Measurements from ENCODE around the gene ABLIM2. TPM values are rescaled to one million over a fixed set of nuclear protein-coding genes. Genes with fewer than 3 reads are reported as not detected.

Gene ABLIM2
- total and polyA plus RNA-seq, 5 donors from 2014 or later, result 0.88 to 2.0 (median 1.2) TPM

DNA sequence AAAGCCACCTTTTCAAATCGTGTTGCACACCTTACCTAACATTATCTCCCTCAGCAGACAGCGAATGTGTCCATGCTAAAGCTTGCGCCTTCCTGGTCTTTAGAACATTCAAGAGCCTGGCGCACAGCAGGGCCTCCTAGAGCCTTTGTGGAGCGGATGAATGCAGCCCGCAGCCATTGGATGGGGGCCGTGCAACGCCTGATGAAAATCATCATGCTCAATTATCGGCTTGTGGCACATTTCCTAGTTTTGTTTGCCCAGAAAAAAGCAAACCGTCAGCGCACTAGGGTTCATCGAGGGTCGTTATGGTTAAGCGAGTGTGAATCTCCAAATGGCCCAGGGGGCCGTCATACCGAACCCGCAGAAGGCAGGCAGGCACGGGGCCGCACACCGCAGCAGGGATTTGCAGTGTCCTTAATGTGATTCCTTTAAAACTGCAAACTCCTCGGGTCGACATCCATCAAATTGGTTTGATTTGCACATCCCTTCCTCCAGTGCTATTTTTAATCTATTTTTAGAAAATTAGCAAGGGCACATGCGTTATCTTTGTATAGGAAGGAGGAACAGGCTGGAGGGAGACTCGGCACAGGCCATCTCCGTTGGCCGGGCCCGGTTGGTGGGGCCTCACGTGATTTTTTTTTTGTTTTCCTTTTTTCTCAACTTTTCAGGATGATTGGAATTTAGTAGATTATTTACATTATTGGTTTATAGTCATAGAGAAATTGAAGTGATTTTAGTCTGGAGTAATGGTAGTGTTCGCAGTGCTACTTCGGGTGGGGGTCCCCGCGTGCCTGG is 53.1 kb downstream of the ABLIM2 start:
- no peak overlapping the region for H3K4me3 Mint-ChIP-seq
- no peak overlapping the region for H3K27ac ChIP-seq (ENCODE audit: insufficient read depth, low read length, poor library complexity, severe bottlenecking)
- H3K36me3 ChIP-seq (ENCODE audit: control insufficient read depth, insufficient read depth, low read length), result no peaks in the 10 kb centered on the region
- H3K27ac Mint-ChIP-seq, result no peak overlapping the region
- H3K9me3 Mint-ChIP-seq, result no peaks in the 10 kb centered on the region
- no peaks in the 10 kb centered on the region for H3K36me3 Mint-ChIP-seq
- H3K4me1 ChIP-seq (ENCODE audit: control insufficient read depth, insufficient read depth, low read length, poor library complexity, severe bottlenecking), result no peaks in the 10 kb centered on the region
- no peaks in the 10 kb centered on the region for H3K9me3 ChIP-seq (ENCODE audit: control insufficient read depth in 2 of 2, low read length in 2 of 2)
- no peaks in the 10 kb centered on the region for H3K4me1 Mint-ChIP-seq
- DNase-seq, result no peak
- H3K27me3 Mint-ChIP-seq, result no peaks in the 10 kb centered on the region
- no peak overlapping the region for H3K4me3 ChIP-seq (ENCODE audit: low read depth, low read length)
- H3K27me3 ChIP-seq (ENCODE audit: control insufficient read depth, insufficient read depth, low read length), result no peaks in the 10 kb centered on the region
- no peak for ATAC-seq (ENCODE audit: low read depth in 2 of 2)

DNA sequence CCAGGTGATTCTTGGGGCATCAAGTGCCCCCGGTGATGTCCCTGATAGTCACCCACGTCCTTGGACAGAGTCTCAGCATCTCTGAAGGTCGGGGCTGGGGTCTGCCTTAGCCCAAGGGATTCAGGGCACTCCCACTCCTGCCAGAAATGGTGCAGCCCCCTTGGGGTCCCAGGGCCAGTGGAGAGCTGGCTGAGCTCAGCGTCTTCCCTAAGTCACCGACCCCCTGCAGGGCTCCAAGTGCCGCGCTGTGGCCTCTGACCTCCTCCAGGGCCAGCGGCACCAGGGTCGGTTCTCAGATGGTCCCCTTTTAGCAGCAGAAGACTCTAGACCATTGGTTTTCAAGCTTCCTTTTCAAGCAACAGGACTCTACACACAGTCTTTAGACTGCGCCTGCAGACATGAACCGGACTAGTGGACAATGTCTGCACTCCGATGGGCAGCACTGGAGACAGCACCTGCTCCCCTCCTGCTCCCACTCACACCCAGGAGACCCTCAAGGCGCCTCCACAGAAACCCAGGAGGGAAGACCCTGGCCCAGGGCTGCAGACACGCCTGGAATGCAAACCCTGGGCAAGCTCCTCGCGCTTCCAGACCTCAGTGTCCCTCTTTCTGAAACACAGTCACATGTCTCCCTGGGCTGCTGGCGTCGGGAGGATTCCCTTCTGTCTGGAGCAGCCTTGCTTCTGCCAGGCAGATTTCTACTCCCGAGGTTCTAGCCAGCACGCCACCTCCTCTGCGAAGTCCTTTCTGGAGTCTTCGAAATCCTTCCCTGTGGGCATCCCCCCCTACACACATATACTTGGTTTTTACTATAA is 53.9 kb downstream of the ABLIM2 start:
- no peak overlapping the region for H3K4me3 Mint-ChIP-seq
- no peaks in the 10 kb centered on the region for H3K4me1 Mint-ChIP-seq
- Histone ChIP-seq H3K4me1 (ENCODE audit: control insufficient read depth, insufficient read depth, low read length, poor library complexity, severe bottlenecking) (no peaks in the 10 kb centered on the region), H3K27ac (ENCODE audit: insufficient read depth, low read length, poor library complexity, severe bottlenecking) (no peak overlapping the region), H3K36me3 (ENCODE audit: control insufficient read depth, insufficient read depth, low read length) (no peaks in the 10 kb centered on the region), H3K27me3 (ENCODE audit: control insufficient read depth, insufficient read depth, low read length) (no peaks in the 10 kb centered on the region), H3K9me3 (ENCODE audit: control insufficient read depth in 2 of 2, low read length in 2 of 2) (no peaks in the 10 kb centered on the region), H3K4me3 (ENCODE audit: low read depth, low read length) (no peak overlapping the region)
- no peaks in the 10 kb centered on the region for H3K9me3 Mint-ChIP-seq
- no peak overlapping the region for H3K27ac Mint-ChIP-seq
- H3K27me3 Mint-ChIP-seq, result no peaks in the 10 kb centered on the region
- ATAC-seq (ENCODE audit: low read depth in 2 of 2) (no peak), DNase-seq (no peak)
- H3K36me3 Mint-ChIP-seq, result no peaks in the 10 kb centered on the region

DNA sequence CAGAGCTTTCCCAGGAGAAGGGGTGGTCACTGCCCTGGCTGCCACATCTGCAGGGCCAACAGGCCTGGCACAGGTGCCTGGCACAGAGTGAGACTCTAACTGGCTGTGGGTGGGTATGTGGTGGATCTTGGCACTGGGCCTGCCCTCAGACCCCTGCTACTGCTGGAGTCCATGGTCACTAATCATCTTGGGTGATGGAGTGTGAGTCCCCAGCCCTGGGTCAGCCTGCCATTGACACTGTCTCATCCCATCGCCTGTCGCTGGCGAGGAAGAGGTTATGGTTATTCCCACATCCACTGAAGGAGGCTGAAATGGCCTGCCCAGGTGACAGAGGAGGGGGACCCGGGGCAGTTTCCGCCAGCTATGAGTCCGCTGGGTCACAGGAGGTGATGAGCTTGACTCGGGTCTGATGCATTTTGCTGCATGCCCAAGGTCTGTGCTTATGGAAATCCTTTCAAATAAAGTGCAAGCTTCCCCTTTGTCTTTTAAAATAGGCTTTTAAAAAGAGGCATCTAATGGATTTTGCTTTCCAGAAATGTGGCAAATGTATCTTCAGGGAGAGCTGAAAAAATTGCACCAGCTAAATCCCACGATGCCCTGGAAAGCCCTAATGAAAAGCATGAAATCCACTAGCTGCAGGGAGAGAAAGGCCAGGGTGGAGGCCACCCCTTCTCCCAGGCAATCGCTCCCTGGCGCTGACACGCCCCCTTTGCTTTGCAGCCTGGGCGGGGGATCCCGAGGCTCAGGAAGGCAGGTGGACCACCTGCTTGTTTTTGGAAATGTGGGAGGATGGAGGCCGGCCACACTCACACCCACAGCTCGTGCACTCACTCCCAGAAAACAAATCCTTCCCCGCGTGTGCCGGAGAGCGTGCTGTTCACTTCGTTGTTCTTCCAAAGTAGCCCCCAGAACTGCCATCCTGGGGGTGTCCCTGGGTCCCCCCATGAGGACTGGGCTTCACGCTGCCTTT is 54.9 kb downstream of the ABLIM2 start:
- Mint-ChIP-seq H3K9me3 (no peaks in the 10 kb centered on the region), H3K36me3 (no peaks in the 10 kb centered on the region), H3K27ac (no peak overlapping the region), H3K4me1 (no peaks in the 10 kb centered on the region), H3K4me3 (no peak overlapping the region), H3K27me3 (no peaks in the 10 kb centered on the region)
- ATAC-seq (ENCODE audit: low read depth in 2 of 2), result no peak
- Histone ChIP-seq H3K9me3 (ENCODE audit: control insufficient read depth in 2 of 2, low read length in 2 of 2) (no peaks in the 10 kb centered on the region), H3K27ac (ENCODE audit: insufficient read depth, low read length, poor library complexity, severe bottlenecking) (no peak overlapping the region), H3K4me3 (ENCODE audit: low read depth, low read length) (no peak overlapping the region), H3K36me3 (ENCODE audit: control insufficient read depth, insufficient read depth, low read length) (no peaks in the 10 kb centered on the region), H3K27me3 (ENCODE audit: control insufficient read depth, insufficient read depth, low read length) (no peaks in the 10 kb centered on the region), H3K4me1 (ENCODE audit: control insufficient read depth, insufficient read depth, low read length, poor library complexity, severe bottlenecking) (no peaks in the 10 kb centered on the region)
- no peak for DNase-seq

DNA sequence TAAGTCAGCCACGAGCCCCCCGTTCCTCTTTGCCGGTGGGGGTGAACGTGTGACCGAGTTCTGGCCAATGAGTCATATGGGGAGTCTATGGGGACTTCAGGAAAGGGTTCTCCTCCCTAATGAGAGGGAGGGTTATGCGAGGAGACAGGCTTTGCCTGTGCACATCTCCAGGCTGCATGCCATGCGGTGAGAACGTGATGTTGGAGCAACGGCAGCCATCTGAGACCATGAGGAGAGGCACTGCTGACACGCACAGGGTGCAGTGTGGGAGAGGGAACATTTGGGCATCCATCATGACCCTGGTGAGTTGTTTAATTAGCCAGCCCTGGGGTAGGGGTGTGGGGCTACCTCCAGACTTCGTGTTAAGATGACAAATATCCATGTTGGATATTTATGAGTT is 55.8 kb downstream of the ABLIM2 start:
- ATAC-seq (ENCODE audit: low read depth in 2 of 2) (no peak), DNase-seq (no peak)
- peaks cover 0 to 1% (median 0%) of the 10 kb centered on the region in 7 donors for H3K9me3 Mint-ChIP-seq
- Histone ChIP-seq H3K36me3 (ENCODE audit: control insufficient read depth, insufficient read depth, low read length) (no peaks in the 10 kb centered on the region), H3K27me3 (ENCODE audit: control insufficient read depth, insufficient read depth, low read length) (no peaks in the 10 kb centered on the region), H3K4me3 (ENCODE audit: low read depth, low read length) (no peak overlapping the region), H3K4me1 (ENCODE audit: control insufficient read depth, insufficient read depth, low read length, poor library complexity, severe bottlenecking) (no peaks in the 10 kb centered on the region), H3K9me3 (ENCODE audit: control insufficient read depth in 2 of 2, low read length in 2 of 2) (no peaks in the 10 kb centered on the region), H3K27ac (ENCODE audit: insufficient read depth, low read length, poor library complexity, severe bottlenecking) (no peak overlapping the region)
- no peak overlapping the region for H3K27ac Mint-ChIP-seq
- no peaks in the 10 kb centered on the region for H3K4me1 Mint-ChIP-seq
- H3K4me3 Mint-ChIP-seq, result no peak overlapping the region
- no peaks in the 10 kb centered on the region for H3K36me3 Mint-ChIP-seq
- no peaks in the 10 kb centered on the region for H3K27me3 Mint-ChIP-seq

DNA sequence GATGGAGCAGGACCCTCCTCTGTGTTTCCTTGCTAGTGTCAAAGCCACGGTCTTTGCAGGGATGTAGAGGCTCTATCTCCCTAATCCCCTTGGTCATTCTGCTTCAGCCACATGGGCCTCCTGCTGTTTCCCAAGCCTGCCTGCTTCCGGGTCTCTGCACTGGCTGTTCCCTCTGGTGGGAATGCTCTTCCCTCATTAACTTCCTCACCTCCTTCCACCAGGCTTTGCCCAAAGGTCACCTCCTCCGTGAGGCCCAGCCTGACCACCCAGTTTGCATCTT is 56.6 kb downstream of the ABLIM2 start:
- Histone ChIP-seq H3K27ac (ENCODE audit: insufficient read depth, low read length, poor library complexity, severe bottlenecking) (no peak overlapping the region), H3K4me1 (ENCODE audit: control insufficient read depth, insufficient read depth, low read length, poor library complexity, severe bottlenecking) (no peaks in the 10 kb centered on the region), H3K4me3 (ENCODE audit: low read depth, low read length) (no peak overlapping the region), H3K9me3 (ENCODE audit: control insufficient read depth in 2 of 2, low read length in 2 of 2) (no peaks in the 10 kb centered on the region), H3K36me3 (ENCODE audit: control insufficient read depth, insufficient read depth, low read length) (no peaks in the 10 kb centered on the region), H3K27me3 (ENCODE audit: control insufficient read depth, insufficient read depth, low read length) (no peaks in the 10 kb centered on the region)
- H3K27ac Mint-ChIP-seq, result no peak overlapping the region
- H3K4me3 Mint-ChIP-seq, result no peak overlapping the region
- no peaks in the 10 kb centered on the region for H3K4me1 Mint-ChIP-seq
- no peak for ATAC-seq (ENCODE audit: low read depth in 2 of 2)
- peaks cover 0 to 1% (median 0%) of the 10 kb centered on the region in 7 donors for H3K9me3 Mint-ChIP-seq
- H3K27me3 Mint-ChIP-seq, result no peaks in the 10 kb centered on the region
- DNase-seq, result no peak
- no peaks in the 10 kb centered on the region for H3K36me3 Mint-ChIP-seq

DNA sequence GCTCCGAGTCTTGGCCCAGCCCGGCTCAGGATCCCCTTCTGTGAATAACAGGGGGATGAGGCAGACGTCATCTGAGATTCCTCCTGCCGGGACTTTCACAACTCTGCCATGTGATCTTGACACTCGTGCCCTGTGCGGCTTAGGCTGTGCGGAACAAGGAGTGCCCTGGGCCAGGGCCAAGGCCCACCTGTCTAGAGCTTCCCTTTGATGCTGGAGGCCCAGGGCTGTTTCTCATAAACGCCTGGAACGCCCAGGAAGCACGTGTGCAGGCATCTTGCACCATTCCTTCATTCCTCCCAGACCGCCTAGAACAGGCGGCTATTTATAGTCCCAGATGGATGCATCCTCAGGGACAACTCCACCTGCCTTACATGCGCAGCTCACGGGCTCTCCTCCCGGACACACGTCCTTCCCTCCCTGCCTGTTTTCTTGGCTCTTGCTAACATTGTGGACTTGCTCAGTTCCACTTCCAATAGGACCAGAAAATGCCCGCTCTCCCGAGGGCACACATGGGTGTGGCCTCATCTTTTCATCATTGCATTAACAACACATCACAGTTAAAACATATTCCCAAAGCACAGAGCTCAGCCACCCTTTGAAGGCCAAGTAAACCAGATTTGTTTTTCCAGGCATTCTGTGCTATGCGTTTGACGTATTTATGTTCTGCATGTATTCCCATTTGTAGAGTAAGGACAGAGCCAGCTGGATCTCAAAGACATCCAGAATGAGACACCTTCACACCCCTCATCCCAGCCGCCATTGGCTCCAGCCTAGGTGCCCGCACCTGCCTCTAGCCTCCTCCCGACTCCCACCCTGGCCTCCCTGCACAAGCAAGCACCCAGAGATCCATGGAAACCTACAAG is 57.2 kb downstream of the ABLIM2 start:
- no peak overlapping the region for H3K4me3 ChIP-seq (ENCODE audit: low read depth, low read length)

DNA sequence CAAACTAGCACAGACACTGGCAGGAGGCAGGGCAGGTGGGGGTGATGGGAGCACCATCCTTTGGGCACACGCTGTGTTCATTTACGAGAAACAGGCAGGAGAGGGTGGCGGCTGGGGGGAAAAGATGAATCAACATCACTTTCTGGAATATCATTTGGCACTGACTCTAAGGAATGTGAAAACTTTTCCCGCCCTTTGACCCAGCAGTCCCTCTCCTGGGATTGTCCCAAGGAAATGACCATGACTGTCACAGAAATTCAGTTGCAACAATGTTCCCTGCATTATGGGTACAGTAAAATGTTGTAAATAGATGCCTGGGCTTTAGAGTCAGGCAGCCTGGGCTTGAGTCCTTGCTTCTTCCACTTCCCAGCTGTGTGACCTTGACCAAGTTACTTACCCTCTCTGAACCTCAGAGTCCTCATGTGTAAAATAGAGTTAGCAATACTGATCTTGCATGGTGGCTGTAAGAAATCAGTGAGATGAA is 58.6 kb downstream of the ABLIM2 start:
- Histone ChIP-seq H3K27me3 (ENCODE audit: control insufficient read depth, insufficient read depth, low read length) (no peaks in the 10 kb centered on the region), H3K36me3 (ENCODE audit: control insufficient read depth, insufficient read depth, low read length) (no peaks in the 10 kb centered on the region), H3K4me1 (ENCODE audit: control insufficient read depth, insufficient read depth, low read length, poor library complexity, severe bottlenecking) (no peaks in the 10 kb centered on the region), H3K27ac (ENCODE audit: insufficient read depth, low read length, poor library complexity, severe bottlenecking) (no peak overlapping the region), H3K4me3 (ENCODE audit: low read depth, low read length) (no peak overlapping the region), H3K9me3 (ENCODE audit: control insufficient read depth in 2 of 2, low read length in 2 of 2) (no peaks in the 10 kb centered on the region)
- ATAC-seq (ENCODE audit: low read depth in 2 of 2) (no peak), DNase-seq (no peak)
- no peak overlapping the region for H3K27ac Mint-ChIP-seq
- peaks cover 0 to 6% (median 1%) of the 10 kb centered on the region in 7 donors for H3K9me3 Mint-ChIP-seq
- peaks cover 6% of the 10 kb centered on the region for H3K36me3 Mint-ChIP-seq
- no peaks in the 10 kb centered on the region for H3K4me1 Mint-ChIP-seq
- H3K4me3 Mint-ChIP-seq, result no peak overlapping the region
- no peaks in the 10 kb centered on the region for H3K27me3 Mint-ChIP-seq

More for the DNA sequence above, 57.2 kb downstream of the ABLIM2 start:
- Mint-ChIP-seq H3K4me1 (no peaks in the 10 kb centered on the region), H3K36me3 (no peaks in the 10 kb centered on the region), H3K9me3 (peaks cover 0 to 1% (median 0%) of the 10 kb centered on the region in 7 donors), H3K27me3 (no peaks in the 10 kb centered on the region), H3K27ac (no peak overlapping the region), H3K4me3 (no peak overlapping the region)
- H3K27me3 ChIP-seq (ENCODE audit: control insufficient read depth, insufficient read depth, low read length), result no peaks in the 10 kb centered on the region
- no peaks in the 10 kb centered on the region for H3K4me1 ChIP-seq (ENCODE audit: control insufficient read depth, insufficient read depth, low read length, poor library complexity, severe bottlenecking)
- no peaks in the 10 kb centered on the region for H3K36me3 ChIP-seq (ENCODE audit: control insufficient read depth, insufficient read depth, low read length)
- DNase-seq (no peak), ATAC-seq (ENCODE audit: low read depth in 2 of 2) (no peak)
- H3K9me3 ChIP-seq (ENCODE audit: control insufficient read depth in 2 of 2, low read length in 2 of 2), result no peaks in the 10 kb centered on the region
- H3K27ac ChIP-seq (ENCODE audit: insufficient read depth, low read length, poor library complexity, severe bottlenecking), result no peak overlapping the region

All from CD4-positive, CD25-positive, alpha-beta regulatory T cell (primary cell).